Measurements from ENCODE around the gene AMIGO3. TPM values are rescaled to one million over a fixed set of nuclear protein-coding genes. Genes with fewer than 3 reads are reported as not detected.

The AMIGO3 gene
- total and polyA plus RNA-seq, 10 of the 15 experiments (the other 5 are each of a cell fraction or from before 2014, with no cell fraction given), result 0.07 to 1.3 (median 0.44) TPM; not detected in 3

DNA sequence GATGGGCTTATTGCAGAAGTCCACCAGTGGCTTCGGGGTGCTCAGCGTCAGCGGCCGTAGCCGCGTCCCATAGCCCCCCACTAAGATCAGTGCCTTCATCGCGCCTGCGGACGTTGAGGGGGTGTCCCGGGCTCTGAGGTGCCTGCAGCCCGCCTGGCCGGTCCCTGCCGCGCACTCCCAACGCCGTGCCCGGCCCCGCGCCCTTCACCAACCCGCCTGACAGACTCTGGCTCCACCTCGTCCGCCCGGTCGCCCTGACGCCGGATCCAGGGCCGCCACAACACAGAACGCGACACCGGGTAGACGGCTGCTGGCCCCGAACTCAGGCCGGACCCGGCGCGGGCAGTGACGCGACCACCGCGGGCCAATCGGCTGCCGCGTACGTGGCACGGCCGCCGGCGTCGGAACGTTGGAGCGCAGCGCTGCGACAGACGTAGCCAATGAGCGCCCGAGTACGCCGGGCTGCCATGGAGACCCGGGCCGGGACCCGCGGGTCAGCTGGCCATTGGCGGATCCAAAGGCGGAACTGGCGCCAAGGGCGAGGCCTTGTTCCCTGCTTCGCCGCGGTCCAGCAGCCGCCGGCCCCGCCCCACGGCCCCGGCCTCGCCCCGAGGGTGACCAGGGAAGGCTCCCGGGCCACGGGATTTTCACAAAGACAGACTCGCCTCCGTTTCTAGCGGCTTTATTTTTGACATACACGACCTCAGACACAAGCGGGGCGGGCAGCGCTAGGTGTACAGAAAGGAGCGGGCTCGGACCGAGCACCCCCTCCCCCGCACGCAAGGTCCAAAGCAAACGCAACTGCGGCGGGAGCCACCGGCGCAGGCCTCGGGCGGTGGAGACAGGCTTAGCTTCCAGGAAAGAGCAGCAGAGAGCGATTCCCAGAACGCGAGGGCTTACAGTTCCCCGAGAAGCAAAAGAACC lies 4.4 kb upstream of the AMIGO3 start, which contains the start of gene GMPPB (continued):
- TF ChIP-seq, protein P1, sequence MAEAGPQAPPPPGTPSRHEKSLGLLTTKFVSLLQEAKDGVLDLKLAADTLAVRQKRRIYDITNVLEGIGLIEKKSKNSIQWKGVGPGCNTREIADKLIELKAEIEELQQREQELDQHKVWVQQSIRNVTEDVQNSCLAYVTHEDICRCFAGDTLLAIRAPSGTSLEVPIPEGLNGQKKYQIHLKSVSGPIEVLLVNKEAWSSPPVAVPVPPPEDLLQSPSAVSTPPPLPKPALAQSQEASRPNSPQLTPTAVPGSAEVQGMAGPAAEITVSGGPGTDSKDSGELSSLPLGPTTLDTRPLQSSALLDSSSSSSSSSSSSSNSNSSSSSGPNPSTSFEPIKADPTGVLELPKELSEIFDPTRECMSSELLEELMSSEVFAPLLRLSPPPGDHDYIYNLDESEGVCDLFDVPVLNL (IDR thresholded peaks at IDR 0.05; ENCODE audit: low read depth, low read length), result peak; percentile 79
- TF ChIP-seq TARDBP (IDR thresholded peaks at IDR 0.05; ENCODE audit: borderline replicate concordance), result peak; percentile 47; the same call in 1 of the 2 replicates
- TF ChIP-seq, protein P2, sequence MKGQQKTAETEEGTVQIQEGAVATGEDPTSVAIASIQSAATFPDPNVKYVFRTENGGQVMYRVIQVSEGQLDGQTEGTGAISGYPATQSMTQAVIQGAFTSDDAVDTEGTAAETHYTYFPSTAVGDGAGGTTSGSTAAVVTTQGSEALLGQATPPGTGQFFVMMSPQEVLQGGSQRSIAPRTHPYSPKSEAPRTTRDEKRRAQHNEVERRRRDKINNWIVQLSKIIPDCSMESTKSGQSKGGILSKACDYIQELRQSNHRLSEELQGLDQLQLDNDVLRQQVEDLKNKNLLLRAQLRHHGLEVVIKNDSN (IDR thresholded peaks at IDR 0.05; ENCODE audit: borderline replicate concordance, extremely low read length, insufficient read depth, low read depth, low read length), result no peak
- TF ChIP-seq MEF2A (IDR thresholded peaks at IDR 0.05; ENCODE audit: insufficient read depth, low read depth, low read length), result no peak
- TF ChIP-seq CBX5 (IDR thresholded peaks at IDR 0.05; ENCODE audit: low read depth), result no peak

- ChIA-PET CTCF (interaction anchor here (1.7 kb wide), 1 partner anchor 116 kb away, joined by 8 read pairs; no protein-coding TSS in a partner anchor), RAD21 (ENCODE audit: unreplicated experiment) (no interaction called here), SMC1A (ENCODE audit: uncharacterized antibody, unreplicated experiment) (interaction anchor here (1.8 kb wide), 1 partner anchor 82 kb away, joined by 5 read pairs; no protein-coding TSS in a partner anchor), POLR2A (interaction anchor here (1.1 kb wide), 1 partner anchor 22 kb away, joined by 3 read pairs; no protein-coding TSS in a partner anchor)
- FAIRE-seq (peak; percentile 81), ATAC-seq (peak; percentile 45), DNase-seq (ENCODE audit: low read depth, low spot score) (no peak)
- Histone ChIP-seq H3K27me3 (replicated peaks in 1 of 2; ENCODE audit: control insufficient read depth in 2 of 2, insufficient read depth in 2 of 2, low read length in 1 of 2) (no peaks in the 10 kb centered on the region), H3K9ac (ENCODE audit: control insufficient read depth, insufficient read depth, low read length) (peak overlapping the region; percentile 100), H3K36me3 (ENCODE audit: control insufficient read depth in 2 of 2, insufficient read depth in 2 of 2, low read length in 1 of 2) (peaks cover 3 to 23% of the 10 kb centered on the region in 2 experiments), H3K27ac (ENCODE audit: control insufficient read depth, insufficient read depth) (peak overlapping the region; percentile 93), H3K4me2 (ENCODE audit: control insufficient read depth, insufficient read depth) (peak overlapping the region; percentile 77), H3K4me1 (ENCODE audit: control insufficient read depth, insufficient read depth, low read length) (peaks cover 21% of the 10 kb centered on the region), H3K79me2 (ENCODE audit: control insufficient read depth, insufficient read depth, low read length) (peaks cover 20% of the 10 kb centered on the region), H3K4me3 (peak overlapping the region; percentile 87), H2AFZ (ENCODE audit: control insufficient read depth, low read depth, low read length) (peak overlapping the region; percentile 59), H4K20me1 (ENCODE audit: control insufficient read depth, insufficient read depth) (no peaks in the 10 kb centered on the region), H3K9me3 (replicated peaks; ENCODE audit: control insufficient read depth, insufficient read depth, low read length) (no peaks in the 10 kb centered on the region; the same call in 2 of the 3 replicates)
- intact Hi-C loops (cut with micrococcal nuclease; ENCODE audit: unreplicated experiment) (loop anchor here (5.0 kb wide), 2 partner anchors 64 to 114 kb away; partner anchors contain the start of gene IP6K1), in situ Hi-C loops (cut with MboI) (no loop called here)
- BruUV-seq (replicated peaks), result no TSS peak
- WGBS (ENCODE audit: insufficient coverage, insufficient replicate concordance, low lambda C conversion rate, missing lambda C conversion rate), result 1% methylated on average over 20 of the region's 20 CpGs
- TF ChIP-seq RELB (IDR thresholded peaks at IDR 0.05; ENCODE audit: low read depth) (no peak), NFYB (IDR thresholded peaks at IDR 0.05; ENCODE audit: insufficient read depth, low read depth, low read length) (peak; percentile 81), TBL1XR1 (IDR thresholded peaks at IDR 0.05; ENCODE audit: low read depth, low read length) (no peak), LARP7 (IDR thresholded peaks at IDR 0.05) (no peak), NFYA (IDR thresholded peaks at IDR 0.05; ENCODE audit: borderline replicate concordance, low read depth, low read length) (no peak), MAX (IDR thresholded peaks at IDR 0.05; ENCODE audit: low read depth, low read length) (peak; percentile 70; the same call in 1 of the 2 replicates), RAD51 (IDR thresholded peaks at IDR 0.05) (peak; percentile 94)
- TF ChIP-seq, protein P3, sequence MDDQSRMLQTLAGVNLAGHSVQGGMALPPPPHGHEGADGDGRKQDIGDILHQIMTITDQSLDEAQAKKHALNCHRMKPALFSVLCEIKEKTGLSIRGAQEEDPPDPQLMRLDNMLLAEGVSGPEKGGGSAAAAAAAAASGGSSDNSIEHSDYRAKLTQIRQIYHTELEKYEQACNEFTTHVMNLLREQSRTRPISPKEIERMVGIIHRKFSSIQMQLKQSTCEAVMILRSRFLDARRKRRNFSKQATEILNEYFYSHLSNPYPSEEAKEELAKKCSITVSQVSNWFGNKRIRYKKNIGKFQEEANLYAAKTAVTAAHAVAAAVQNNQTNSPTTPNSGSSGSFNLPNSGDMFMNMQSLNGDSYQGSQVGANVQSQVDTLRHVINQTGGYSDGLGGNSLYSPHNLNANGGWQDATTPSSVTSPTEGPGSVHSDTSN (IDR thresholded peaks at IDR 0.05; ENCODE audit: insufficient replicate concordance, low read depth, low read length), result peak; percentile 52
- TF ChIP-seq, protein P4, sequence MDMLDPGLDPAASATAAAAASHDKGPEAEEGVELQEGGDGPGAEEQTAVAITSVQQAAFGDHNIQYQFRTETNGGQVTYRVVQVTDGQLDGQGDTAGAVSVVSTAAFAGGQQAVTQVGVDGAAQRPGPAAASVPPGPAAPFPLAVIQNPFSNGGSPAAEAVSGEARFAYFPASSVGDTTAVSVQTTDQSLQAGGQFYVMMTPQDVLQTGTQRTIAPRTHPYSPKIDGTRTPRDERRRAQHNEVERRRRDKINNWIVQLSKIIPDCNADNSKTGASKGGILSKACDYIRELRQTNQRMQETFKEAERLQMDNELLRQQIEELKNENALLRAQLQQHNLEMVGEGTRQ (IDR thresholded peaks at IDR 0.05; ENCODE audit: borderline replicate concordance, low read depth, low read length), result peak; percentile 61
Measured at GRCh38 chr3:49723296-49723627, 3.8 kb upstream of the AMIGO3 start.

All from GM12878 (cell line).